ENCODE measurements around the gene ZNF74.

ZNF74 gene

GRCh38 chr22:20430720-20431510 lies 37.0 kb downstream of the ZNF74 start:
- DNase-seq (ENCODE audit: low spot score) = no peak
- FAIRE-seq = peak; percentile 95

- peak; percentile 48 for FAIRE-seq
- no peak for DNase-seq (ENCODE audit: low spot score)
Measured at GRCh38 chr22:20431511-20432192, 37.7 kb downstream of the ZNF74 start.

DNA sequence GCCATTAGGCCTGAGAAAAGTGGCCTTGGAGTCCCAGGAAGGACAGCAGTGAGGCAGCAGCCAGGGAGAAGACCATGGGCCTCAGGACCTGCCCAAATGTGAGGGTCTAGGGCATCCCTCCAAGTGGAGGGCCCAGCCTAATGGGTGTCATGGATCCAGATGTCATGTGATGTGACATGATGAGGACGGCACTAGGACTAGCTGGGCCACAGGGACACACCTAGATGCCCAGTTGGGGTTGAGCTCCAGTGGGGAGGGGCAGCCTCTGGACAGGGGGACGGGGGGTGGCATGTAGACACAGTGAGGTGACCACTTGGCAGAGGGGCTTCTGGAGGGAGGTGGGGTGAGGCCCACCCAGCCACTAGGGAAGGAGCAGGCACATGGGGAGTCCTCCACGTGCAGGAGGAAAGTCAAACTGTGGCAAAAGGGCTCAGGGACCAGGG lies 38.3 kb downstream of the ZNF74 start:
- DNase-seq (ENCODE audit: low spot score) (no peak), FAIRE-seq (peak; percentile 30)

DNA sequence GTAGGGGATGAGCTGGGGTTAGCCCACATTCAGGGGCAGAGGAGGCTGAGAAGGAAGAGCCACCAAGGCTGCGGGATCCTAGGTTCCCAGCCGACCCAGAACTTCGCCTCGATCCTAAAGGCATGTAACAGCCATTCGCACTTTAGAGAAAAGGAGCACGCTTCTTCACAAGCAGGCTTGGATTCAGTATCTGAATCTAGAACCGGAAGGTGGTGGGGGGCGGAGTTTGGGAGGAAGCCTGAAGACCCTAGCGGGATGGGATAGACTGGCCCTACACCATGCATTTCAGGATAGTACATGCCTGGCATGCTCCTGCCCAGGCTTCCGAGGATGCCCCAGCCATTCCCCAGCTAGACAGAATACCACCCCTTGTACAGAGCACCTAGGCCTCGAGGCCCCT lies 39.2 kb downstream of the ZNF74 start:
- FAIRE-seq = no peak
- no peak for DNase-seq (ENCODE audit: low spot score)

- no peak for DNase-seq (ENCODE audit: low spot score)
- FAIRE-seq = peak; percentile 9
Measured at GRCh38 chr22:20433686-20434241, 39.8 kb downstream of the ZNF74 start.

DNA sequence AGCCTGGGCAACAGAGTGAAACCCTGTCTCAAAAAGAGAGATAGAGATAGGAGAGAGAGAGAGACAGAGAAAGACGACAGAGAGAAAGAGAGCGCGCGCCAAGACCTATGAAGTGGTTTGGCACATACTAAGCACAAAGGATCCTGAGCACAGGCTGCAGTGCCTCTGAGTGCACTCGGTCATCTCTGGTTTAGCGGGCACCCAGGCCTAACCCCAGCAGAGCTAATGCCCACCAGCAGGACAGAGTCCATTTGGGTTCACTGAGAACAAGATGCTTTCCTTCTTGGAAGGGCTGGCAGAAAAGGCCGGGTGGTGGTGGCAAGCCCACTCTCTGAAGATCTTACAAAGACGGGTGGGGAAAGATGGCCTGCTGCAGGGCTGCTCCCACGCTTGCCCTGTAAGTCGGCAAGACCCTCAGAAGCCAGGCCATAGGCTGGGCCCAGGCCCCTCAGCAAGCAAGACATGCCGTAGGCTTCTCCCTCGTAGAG lies 40.4 kb downstream of the ZNF74 start:
- FAIRE-seq = no peak
- DNase-seq (ENCODE audit: low spot score) = no peak

GRCh38 chr22:20434773-20435172 lies 40.8 kb downstream of the ZNF74 start:
- no peak for FAIRE-seq
- DNase-seq (ENCODE audit: low spot score) = no peak

GRCh38 chr22:20435436-20436306 lies 41.7 kb downstream of the ZNF74 start:
- FAIRE-seq (peak; percentile 84), DNase-seq (ENCODE audit: low spot score) (no peak)

- DNase-seq (ENCODE audit: low spot score) (peak; percentile 82), FAIRE-seq (no peak)
Measured at GRCh38 chr22:20436307-20436767, 42.4 kb downstream of the ZNF74 start.

DNA sequence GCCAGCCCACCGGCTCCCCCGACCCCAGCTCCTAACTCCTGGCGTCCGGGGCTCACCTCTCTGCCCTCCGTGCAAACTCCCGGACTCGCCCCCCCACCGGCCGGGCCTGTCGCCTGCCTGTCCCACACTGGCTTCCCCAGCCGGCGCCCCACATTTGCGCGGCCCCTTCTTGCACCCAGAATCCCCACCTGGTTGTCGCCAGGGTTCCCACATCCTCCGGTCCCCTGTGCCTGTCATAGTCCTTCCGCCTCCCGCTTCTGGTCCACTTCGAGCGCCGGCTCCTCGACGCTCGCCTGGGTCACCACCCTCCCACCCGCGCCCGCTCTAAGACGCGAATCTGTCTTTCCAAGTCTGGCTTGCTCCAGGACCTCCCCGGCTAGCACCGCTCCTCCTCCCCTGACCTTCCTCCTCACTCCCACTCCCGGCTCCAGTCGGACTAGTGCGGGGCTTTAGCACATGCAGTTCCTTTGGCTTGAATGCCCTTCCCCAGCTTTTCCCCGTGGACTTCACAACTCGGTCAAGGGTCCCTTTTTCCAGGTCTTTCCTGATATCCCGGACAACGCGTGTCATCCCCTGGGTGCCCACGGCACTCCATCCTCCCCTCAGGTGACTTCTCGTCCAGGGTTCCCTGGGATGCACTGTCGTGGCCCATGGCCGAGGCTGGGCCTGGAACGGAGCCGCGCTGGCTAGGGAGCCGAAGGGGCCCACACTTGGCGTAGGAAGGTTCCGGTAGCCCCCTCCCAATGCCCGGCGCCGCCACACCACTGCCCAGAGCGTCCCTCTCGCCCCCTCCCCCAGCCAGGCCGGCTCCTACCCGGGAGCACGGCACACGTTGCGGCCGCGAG lies 43.0 kb downstream of the ZNF74 start:
- peak; percentile 65 for DNase-seq (ENCODE audit: low spot score)
- peak; percentile 35 for FAIRE-seq

DNA sequence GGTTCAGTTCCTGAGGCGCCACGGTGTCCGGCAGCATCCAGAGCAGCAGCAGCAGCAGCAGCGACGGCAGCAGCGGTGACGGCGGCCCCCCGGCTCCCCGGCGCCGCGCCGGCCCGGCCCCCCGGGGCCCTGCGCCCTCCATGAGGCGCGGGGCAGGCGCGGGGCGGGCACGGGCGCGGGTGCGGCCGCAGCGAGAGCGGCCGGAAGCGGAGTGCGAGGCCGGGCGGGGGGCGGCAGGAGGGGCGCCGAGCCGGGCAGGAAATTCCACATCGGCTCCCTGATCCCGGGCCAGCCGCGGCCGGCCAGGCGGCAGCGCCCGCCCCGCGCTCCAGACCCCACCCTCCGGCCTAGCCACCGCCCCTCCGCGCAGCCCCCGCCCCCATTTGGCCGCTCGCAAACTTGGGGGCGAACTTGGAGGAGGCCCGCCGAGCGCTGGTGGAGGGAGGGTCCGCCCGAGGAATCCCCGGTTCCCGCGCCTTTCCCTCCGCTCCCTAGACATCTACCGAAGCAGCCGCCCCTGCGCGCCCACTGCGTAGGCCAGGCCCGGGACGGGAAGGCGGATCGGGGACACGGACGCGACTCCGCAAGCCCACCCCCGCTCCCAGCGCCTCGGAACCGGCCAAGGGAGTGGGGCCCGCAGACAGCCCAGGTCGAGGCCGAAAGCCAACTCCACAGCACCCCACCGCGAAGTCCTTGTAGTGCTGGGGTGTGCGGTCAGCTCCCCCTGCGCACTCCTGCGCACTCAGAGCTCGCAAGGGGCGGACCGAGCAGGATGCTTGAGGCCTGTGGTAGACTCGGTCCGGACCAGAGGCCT lies 43.9 kb downstream of the ZNF74 start, which contains the start of gene SCARF2:
SCARF2 (minus strand) TSS at position 213 of the 814 bp plus-strand sequence; CDS start at position 142, 71 bp downstream.
- FAIRE-seq = peak; percentile 81

GRCh38 chr22:20438427-20438677 lies 44.4 kb downstream of the ZNF74 start:
- no peak for DNase-seq (ENCODE audit: low spot score)
- no peak for FAIRE-seq

More for the DNA sequence above, 43.9 kb downstream of the ZNF74 start, which contains the start of gene SCARF2:
- peak; percentile 95 for DNase-seq (ENCODE audit: low spot score)

DNA sequence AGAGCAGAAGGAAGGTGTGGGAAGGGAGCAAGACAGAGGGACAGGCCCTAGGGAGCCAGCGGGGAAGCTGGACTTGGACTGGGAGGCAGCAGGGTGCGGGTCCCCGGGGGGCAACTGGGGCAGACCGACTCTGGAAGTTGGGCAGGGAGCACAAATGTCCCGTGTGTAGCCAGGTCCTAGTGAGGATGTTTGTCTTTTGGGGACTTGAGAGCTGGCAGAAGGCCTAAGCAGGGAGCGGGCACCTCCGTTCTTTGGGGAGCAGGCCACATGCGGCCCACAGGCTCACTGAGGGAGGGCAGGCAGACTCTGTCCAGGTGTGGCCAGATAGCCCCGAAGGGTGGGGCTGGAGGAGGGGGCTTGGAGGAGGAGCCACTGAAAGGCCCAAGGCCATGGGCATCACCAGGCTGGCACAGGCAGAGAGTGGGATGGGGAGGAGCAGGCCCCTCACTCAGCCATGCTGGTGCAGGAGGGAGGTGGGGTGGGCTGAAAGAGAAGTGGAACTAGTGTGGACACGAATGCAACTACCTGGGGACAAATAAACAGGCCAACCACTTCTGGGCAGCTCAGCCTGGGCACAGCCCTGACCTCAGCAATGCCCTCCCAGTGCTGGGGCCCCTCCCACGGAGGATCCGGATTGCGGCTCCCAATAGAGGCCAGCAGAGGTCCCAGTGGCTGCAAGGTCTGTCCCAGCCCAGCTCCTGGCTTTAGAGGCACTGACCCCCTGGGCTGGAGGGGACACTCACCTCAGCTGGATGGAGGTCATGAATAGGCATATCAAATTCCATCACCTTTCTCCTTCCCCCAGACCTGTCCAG lies 44.9 kb downstream of the ZNF74 start:
- FAIRE-seq = peak; percentile 63
- peak; percentile 61 for DNase-seq (ENCODE audit: low spot score)

DNA sequence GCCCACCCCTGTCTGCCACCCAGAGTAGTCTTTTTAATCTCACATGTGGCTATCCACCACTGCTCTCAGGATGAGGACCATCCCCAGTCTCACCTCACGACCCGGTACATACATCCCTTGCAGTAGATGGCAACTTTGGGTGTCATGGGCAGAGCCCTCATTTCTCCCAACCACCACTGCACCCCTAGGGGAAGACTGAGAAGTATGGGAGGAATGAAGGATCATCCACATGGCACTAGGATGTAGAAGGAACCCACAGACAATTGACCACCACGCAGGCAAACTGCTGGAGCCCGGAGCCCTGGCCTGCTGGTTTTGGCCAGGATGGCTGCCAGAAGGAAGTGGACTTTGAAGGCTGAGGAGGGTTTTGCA lies 45.6 kb downstream of the ZNF74 start:
- no peak for FAIRE-seq
- DNase-seq (ENCODE audit: low spot score) = no peak

- FAIRE-seq (peak; percentile 13), DNase-seq (ENCODE audit: low spot score) (no peak)
Measured at GRCh38 chr22:20439928-20440575, 46.1 kb downstream of the ZNF74 start.

- DNase-seq (ENCODE audit: low spot score) (no peak), FAIRE-seq (peak; percentile 65)
Measured at GRCh38 chr22:20440637-20441591, 47.0 kb downstream of the ZNF74 start.
